ENCODE results near the gene NOPCHAP1.

NOPCHAP1 gene

DNA sequence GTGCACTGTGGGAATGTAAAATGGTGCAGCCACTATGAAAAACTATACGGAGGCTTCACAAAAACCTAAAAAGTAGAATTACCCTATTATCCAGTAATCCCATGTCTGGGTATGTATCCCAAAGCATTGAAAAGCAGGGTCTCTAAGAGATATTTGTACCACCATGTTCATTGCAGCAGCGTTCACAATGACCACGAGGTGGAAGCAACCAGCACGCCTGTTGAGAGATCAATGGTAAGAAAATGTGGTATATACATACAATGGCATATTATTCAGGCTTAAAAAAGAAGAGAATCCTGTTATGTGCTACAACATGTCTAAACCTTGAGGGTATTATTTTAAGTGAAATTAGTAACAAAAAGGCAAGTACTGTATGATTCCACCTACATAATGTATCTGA lies 910 bp upstream of the NOPCHAP1 start:
- Histone ChIP-seq H3K4me1 (peaks cover 6% of the 10 kb centered on the region; the same call in 1 of the 2 replicates), H3K9me3 (no peaks in the 10 kb centered on the region), H3K4me3 (ENCODE audit: low read depth, low read length) (no peak overlapping the region), H3K36me3 (peaks cover 3% of the 10 kb centered on the region; the same call in 1 of the 2 replicates), H3K27me3 (no peaks in the 10 kb centered on the region)
- DNase-seq = no peak
- TF ChIP-seq, protein P1, sequence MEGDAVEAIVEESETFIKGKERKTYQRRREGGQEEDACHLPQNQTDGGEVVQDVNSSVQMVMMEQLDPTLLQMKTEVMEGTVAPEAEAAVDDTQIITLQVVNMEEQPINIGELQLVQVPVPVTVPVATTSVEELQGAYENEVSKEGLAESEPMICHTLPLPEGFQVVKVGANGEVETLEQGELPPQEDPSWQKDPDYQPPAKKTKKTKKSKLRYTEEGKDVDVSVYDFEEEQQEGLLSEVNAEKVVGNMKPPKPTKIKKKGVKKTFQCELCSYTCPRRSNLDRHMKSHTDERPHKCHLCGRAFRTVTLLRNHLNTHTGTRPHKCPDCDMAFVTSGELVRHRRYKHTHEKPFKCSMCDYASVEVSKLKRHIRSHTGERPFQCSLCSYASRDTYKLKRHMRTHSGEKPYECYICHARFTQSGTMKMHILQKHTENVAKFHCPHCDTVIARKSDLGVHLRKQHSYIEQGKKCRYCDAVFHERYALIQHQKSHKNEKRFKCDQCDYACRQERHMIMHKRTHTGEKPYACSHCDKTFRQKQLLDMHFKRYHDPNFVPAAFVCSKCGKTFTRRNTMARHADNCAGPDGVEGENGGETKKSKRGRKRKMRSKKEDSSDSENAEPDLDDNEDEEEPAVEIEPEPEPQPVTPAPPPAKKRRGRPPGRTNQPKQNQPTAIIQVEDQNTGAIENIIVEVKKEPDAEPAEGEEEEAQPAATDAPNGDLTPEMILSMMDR (IDR thresholded peaks at IDR 0.05; ENCODE audit: low read depth, low read length) = peak; percentile 38

DNA sequence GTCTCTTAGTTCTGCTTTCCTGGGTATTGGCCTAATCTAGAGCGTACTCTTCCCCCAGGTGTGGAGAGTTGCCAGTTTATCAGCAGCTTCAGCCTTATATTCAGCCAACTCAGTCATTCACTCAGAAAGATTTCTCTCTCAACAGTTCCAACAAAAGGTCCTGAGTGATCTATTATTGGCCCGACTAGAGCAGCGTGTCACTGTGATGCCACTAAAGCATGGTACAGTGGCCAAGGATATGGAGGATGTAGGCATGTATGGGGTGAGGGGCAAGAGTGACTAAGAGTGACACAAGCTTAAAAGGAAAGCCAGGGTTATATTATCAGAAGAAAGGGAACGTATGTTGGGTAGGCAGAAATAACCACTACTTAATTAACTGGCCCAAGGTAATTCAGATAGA lies 4.8 kb downstream of the NOPCHAP1 start:
- no peak for DNase-seq

DNA sequence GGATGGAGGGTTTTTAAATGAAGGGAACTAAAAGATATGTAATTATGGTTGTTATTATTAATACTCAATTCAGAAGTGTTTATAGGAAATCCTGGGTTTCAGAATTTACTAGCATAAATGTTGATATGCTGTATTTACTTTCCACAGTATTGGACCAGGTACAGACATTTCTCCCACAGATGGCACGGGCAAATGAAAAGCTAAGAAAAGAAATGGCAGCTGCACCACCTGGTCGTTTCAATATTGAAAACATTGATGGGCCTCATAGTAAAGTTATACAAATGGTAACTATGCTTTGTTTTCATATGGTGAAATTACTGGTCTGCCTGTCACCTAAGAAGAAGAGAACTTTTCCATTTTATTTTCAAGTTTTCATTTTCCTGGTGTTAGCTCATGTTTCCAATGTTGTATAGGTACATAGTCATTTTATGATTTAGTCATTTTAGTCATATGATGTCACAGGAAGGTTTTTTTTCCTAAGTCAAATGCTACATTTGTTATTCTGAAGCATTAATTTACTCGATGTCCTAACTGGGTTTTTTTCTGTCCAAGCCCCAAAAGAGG lies 5.5 kb downstream of the NOPCHAP1 start:
- Histone ChIP-seq H3K27me3 (no peaks in the 10 kb centered on the region), H3K4me1 (peaks cover 6% of the 10 kb centered on the region; the same call in 1 of the 2 replicates), H3K4me3 (ENCODE audit: low read depth, low read length) (no peak overlapping the region), H3K9me3 (no peaks in the 10 kb centered on the region), H3K36me3 (peaks cover 19% of the 10 kb centered on the region)
- DNase-seq = no peak
- TF ChIP-seq, protein P1 (IDR thresholded peaks at IDR 0.05; ENCODE audit: low read depth, low read length) = no peak

More for the DNA sequence above, 4.8 kb downstream of the NOPCHAP1 start:
- H3K27me3 ChIP-seq = no peaks in the 10 kb centered on the region
- TF ChIP-seq, protein P1 (IDR thresholded peaks at IDR 0.05; ENCODE audit: low read depth, low read length) = no peak
- no peak overlapping the region for H3K4me3 ChIP-seq (ENCODE audit: low read depth, low read length)
- peaks cover 6% of the 10 kb centered on the region; the same call in 1 of the 2 replicates for H3K4me1 ChIP-seq
- peaks cover 16% of the 10 kb centered on the region for H3K36me3 ChIP-seq
- H3K9me3 ChIP-seq = no peaks in the 10 kb centered on the region

DNA sequence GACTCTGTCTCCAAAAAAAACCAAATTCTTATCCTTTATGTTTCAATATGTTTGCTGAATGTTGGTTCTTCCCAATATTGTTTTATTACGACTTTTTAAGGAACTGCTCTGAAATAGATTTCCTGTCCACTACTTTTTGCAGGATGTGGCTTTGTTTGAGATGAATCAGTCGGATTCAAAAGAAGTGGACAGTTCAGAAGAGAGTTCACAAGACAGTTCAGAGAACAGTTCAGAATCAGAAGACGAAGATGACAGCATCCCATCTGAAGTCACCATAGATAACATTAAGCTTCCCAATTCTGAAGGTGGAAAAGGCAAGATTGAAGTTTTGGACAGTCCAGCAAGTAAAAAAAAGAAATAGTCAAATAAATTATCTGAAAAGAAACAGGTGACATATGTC lies 8.2 kb downstream of the NOPCHAP1 start:
- H3K9me3 ChIP-seq = no peaks in the 10 kb centered on the region
- no peak overlapping the region for H3K4me3 ChIP-seq (ENCODE audit: low read depth, low read length)
- no peaks in the 10 kb centered on the region for H3K27me3 ChIP-seq
- TF ChIP-seq, protein P1 (IDR thresholded peaks at IDR 0.05; ENCODE audit: low read depth, low read length) = no peak
- no peak for DNase-seq
- H3K4me1 ChIP-seq = no peaks in the 10 kb centered on the region
- peaks cover 24% of the 10 kb centered on the region for H3K36me3 ChIP-seq

DNA sequence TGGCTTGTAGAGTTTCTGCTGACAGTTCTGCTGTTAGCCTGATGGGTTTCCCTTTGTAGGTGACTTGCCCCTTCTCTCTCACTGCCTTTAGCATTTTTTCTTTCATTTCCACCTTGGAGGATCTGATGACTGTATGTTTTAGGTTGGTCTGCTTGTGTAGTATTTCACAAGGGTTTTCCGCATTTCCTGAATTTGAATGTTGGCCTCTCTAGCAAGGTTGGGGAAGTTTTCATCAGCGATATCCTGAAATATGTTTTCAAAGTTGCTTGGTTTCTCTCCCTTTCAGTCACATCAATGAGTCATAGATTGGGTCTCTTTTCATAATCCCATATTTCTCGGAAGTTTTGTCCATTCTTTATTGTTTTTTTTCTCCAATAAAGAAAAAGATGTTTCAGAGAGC lies 11.4 kb downstream of the NOPCHAP1 start:
- Histone ChIP-seq H3K9me3 (no peaks in the 10 kb centered on the region), H3K4me3 (ENCODE audit: low read depth, low read length) (no peak overlapping the region), H3K4me1 (no peaks in the 10 kb centered on the region), H3K36me3 (peaks cover 32% of the 10 kb centered on the region), H3K27me3 (no peaks in the 10 kb centered on the region)
- no peak for DNase-seq
- TF ChIP-seq, protein P1 (IDR thresholded peaks at IDR 0.05; ENCODE audit: low read depth, low read length) = no peak

DNA sequence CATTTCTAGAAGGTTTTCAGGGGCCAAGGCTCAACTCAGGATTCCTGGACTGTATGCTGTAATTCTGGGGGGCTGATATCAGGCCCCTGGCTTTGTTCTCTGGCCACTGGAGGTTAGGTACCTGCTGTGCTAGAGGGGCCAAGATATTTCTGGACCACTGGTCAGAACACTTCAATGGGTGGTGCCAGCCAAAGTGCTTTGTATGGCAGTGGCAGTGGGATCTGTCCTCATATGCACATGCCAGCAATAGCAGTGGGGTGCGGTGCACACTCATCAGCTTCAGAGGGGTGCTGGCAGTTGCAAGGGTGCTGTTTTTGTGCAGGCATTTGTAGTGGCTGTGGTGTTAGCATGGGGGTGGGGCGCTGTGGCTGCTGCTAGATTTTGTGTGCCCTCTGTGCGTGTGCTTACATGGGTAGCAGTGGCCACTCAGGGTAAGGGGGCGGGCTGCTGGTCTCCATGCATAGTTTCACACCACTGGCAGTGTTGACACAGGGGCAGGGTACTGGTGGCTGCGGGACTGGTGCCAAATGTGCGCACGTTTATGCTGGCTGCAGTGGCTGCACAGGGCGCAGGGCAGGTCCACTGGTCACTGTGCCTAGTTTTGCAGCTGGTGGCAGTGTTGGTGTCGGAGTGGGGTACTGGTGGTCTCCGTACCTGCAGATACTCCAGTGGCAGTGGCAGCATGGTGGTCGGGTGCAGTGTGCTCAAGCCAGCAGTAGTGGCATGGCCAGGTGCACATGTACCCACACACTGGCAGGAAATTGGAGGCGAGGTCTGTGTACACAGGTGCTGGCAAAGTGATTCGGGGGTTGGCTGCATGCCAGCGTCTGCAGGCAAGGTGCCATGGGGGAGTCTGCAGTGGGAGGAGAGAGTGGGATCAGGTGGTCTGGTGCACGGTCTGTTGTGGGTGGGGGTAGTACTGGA lies 12.6 kb downstream of the NOPCHAP1 start:
- Histone ChIP-seq H3K27me3 (no peaks in the 10 kb centered on the region), H3K4me1 (no peaks in the 10 kb centered on the region), H3K4me3 (ENCODE audit: low read depth, low read length) (no peak overlapping the region), H3K36me3 (peaks cover 34% of the 10 kb centered on the region), H3K9me3 (no peaks in the 10 kb centered on the region)
- DNase-seq = peak; percentile 21
- TF ChIP-seq, protein P1 (IDR thresholded peaks at IDR 0.05; ENCODE audit: low read depth, low read length) = no peak

All from BE2C (cell line).